Calu3 (cell line): ENCODE data around the gene LHX3. TPM values are rescaled to one million over a fixed set of nuclear protein-coding genes. Genes with fewer than 3 reads are reported as not detected.

ENCODE experiments used
- BruUV-seq: library from RNA; stranded (reverse); fragments of 400-500 nt; replicated peaks from 2 replicates; lab custom pipeline; 2021; lab: Mats Ljungman, UMichigan
- CTCF ChIA-PET: fragments of 300-600 bp; sonication (Branson Sonifier 250); formaldehyde crosslinking; loops from one replicate; lab custom pipeline; 2022; ENCODE audit warnings: antibody characterized with exemption; lab: Charles Lee
- DNase-seq: peaks from one replicate; pipeline ENCODE4 v3.0.0; 2022
- H3K27ac Mint-ChIP-seq: one replicate; pipeline ENCODE4 v1.8.0; 2022; ENCODE audit warnings: mixed read lengths; ENCODE audit not compliant: unreplicated experiment
- H3K27me3 Mint-ChIP-seq: one replicate; pipeline ENCODE4 v1.8.0; 2022; ENCODE audit warnings: mixed read lengths; ENCODE audit not compliant: unreplicated experiment
- H3K36me3 Mint-ChIP-seq: one replicate; pipeline ENCODE4 v1.8.0; 2022; ENCODE audit warnings: mild to moderate bottlenecking, moderate library complexity, mixed read lengths; ENCODE audit not compliant: insufficient read depth, unreplicated experiment
- H3K4me1 Mint-ChIP-seq: one replicate; pipeline ENCODE4 v1.8.0; 2022; ENCODE audit warnings: mild to moderate bottlenecking, low read depth, mixed read lengths; ENCODE audit not compliant: unreplicated experiment
- H3K4me3 Mint-ChIP-seq: one replicate; pipeline ENCODE4 v1.8.0; 2022; ENCODE audit warnings: mild to moderate bottlenecking, low read depth, moderate library complexity, mixed read lengths; ENCODE audit not compliant: unreplicated experiment
- H3K9me3 Mint-ChIP-seq: one replicate; pipeline ENCODE4 v1.8.0; 2022; ENCODE audit warnings: low read depth, mixed read lengths; ENCODE audit not compliant: unreplicated experiment
- CTCF ChIP-seq: fragments of 200-600 bp; IDR thresholded peaks from one replicate; pipeline ENCODE4 v1.8.0; 2022; ENCODE audit warnings: antibody characterized with exemption; ENCODE audit not compliant: unreplicated experiment
- intact Hi-C: fragments of 100-400 bp; cut with micrococcal nuclease; formaldehyde crosslinking; loops from one replicate; pipeline ENCODE4 v1.10.0; 2022; ENCODE audit not compliant: unreplicated experiment
- total RNA-seq: library from RNA; stranded (reverse); gene quantifications from 2 replicates; pipeline ENCODE4 v1.2.3, GENCODE V29; 2022

Gene LHX3
- total RNA-seq, 1 experiment from 2014 or later, result not detected

- no peak for TF ChIP-seq CTCF
- Mint-ChIP-seq H3K27ac (no peak overlapping the region), H3K36me3 (no peaks in the 10 kb centered on the region), H3K27me3 (peaks cover 30% of the 10 kb centered on the region), H3K4me1 (no peaks in the 10 kb centered on the region), H3K9me3 (no peaks in the 10 kb centered on the region), H3K4me3 (no peak overlapping the region)
- CTCF ChIA-PET, result interaction anchor here (0.6 kb wide), 1 partner anchor 11 kb away, joined by 3 read pairs; no protein-coding TSS in a partner anchor
- no peak for DNase-seq
- BruUV-seq, result no TSS peak
- intact Hi-C loops, result no loop called here
Observed at GRCh38 chr9:136156209-136157120, 48.5 kb downstream of the LHX3 start.

- Mint-ChIP-seq H3K27ac (no peak overlapping the region), H3K4me1 (no peaks in the 10 kb centered on the region), H3K27me3 (peaks cover 30% of the 10 kb centered on the region), H3K4me3 (no peak overlapping the region), H3K36me3 (no peaks in the 10 kb centered on the region), H3K9me3 (no peaks in the 10 kb centered on the region)
- DNase-seq, result no peak
- CTCF ChIA-PET, result no interaction called here
- BruUV-seq, result no TSS peak
- TF ChIP-seq CTCF, result no peak
- intact Hi-C loops, result no loop called here
Observed at GRCh38 chr9:136155576-136155975, 49.4 kb downstream of the LHX3 start.

GRCh38 chr9:136154943-136155342 lies 50.0 kb downstream of the LHX3 start:
- no peaks in the 10 kb centered on the region for H3K36me3 Mint-ChIP-seq
- BruUV-seq, result no TSS peak
- H3K9me3 Mint-ChIP-seq, result no peaks in the 10 kb centered on the region
- H3K27ac Mint-ChIP-seq, result no peak overlapping the region
- DNase-seq, result no peak
- H3K27me3 Mint-ChIP-seq, result peaks cover 30% of the 10 kb centered on the region
- H3K4me1 Mint-ChIP-seq, result no peaks in the 10 kb centered on the region
- no peak for TF ChIP-seq CTCF
- no peak overlapping the region for H3K4me3 Mint-ChIP-seq
- intact Hi-C loops, result no loop called here
- CTCF ChIA-PET, result no interaction called here

DNA sequence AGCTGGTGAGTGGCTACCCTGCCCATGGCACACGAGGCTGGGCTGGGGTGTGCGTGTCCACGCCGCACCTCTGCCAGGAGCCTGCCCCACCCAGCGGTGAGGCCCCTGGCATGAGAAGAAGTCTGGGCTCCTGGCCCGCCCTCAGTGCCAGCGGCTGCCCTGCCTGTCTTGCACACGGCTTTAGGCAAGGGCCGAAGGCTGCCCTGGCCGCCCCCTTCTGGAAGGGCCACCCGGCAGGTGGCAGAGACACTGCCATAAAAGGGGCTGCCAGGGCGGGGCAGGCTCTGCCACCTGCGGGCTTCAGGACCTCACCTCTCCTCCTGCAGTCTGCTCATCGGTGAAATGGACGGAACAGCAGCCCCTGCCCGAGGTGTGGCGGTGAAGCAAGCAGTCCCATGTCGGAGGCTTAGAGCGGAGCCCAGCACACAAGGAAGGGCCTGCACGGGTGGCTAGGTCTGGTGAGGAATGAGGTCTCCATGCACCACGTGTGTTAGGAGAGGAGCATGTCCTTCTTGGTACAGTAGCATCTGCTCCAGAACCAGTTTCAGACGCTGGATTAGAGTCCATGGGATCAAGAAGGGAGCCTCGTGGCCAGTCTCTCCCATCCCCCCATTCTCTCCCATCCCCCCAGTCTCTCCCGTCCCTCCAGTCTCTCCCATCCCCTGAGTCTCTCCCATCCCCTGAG lies 51.4 kb downstream of the LHX3 start:
- H3K4me3 Mint-ChIP-seq, result no peak overlapping the region

More for the DNA sequence above, 51.4 kb downstream of the LHX3 start:
- TF ChIP-seq CTCF, result no peak
- intact Hi-C loops, result no loop called here
- Mint-ChIP-seq H3K4me1 (no peaks in the 10 kb centered on the region), H3K27me3 (peaks cover 30% of the 10 kb centered on the region), H3K36me3 (no peaks in the 10 kb centered on the region), H3K9me3 (no peaks in the 10 kb centered on the region), H3K27ac (no peak overlapping the region)
- no peak for DNase-seq
- CTCF ChIA-PET, result no interaction called here
- no TSS peak for BruUV-seq
